Stimulated activated CD4-positive, alpha-beta T cell treated with anti-CD3 and anti-CD28 coated beads, Interleukin-4, amount 100 ng/mL, for 1 hour (primary cell): Measurements from ENCODE around the gene RPS6KA4.
"Not testable (repeated sequence)": the region's sequence is repeated elsewhere in the genome, so short reads cannot be mapped to it uniquely, and the experiment has no call there.

Source experiments
- DNase-seq: peaks from one replicate; pipeline ENCODE4 v3.0.0-alpha.2; 2020

Gene RPS6KA4

GRCh38 chr11:64391839-64392238 lies 32.9 kb downstream of the RPS6KA4 start:
- no peak for DNase-seq

- no peak for DNase-seq
These were observed 36.6 kb downstream of the RPS6KA4 start for GRCh38 chr11:64395545-64396078.

- no peak for DNase-seq
These were observed 37.2 kb downstream of the RPS6KA4 start for GRCh38 chr11:64396079-64396591.

- DNase-seq = no peak
These were observed 41.1 kb downstream of the RPS6KA4 start for GRCh38 chr11:64400102-64400501.

GRCh38 chr11:64400667-64401066 lies 41.7 kb downstream of the RPS6KA4 start:
- no peak for DNase-seq

- no peak for DNase-seq
These were observed 42.8 kb downstream of the RPS6KA4 start for GRCh38 chr11:64401775-64402174.

- DNase-seq = no peak
These were observed 44.1 kb downstream of the RPS6KA4 start for GRCh38 chr11:64403106-64403505.

GRCh38 chr11:64406221-64406946 lies 47.4 kb downstream of the RPS6KA4 start:
- no peak for DNase-seq

- no peak for DNase-seq
These were observed 48.3 kb downstream of the RPS6KA4 start for GRCh38 chr11:64407221-64407620.

- DNase-seq = no peak
These were observed 48.7 kb downstream of the RPS6KA4 start for GRCh38 chr11:64407630-64408029.

- DNase-seq = no peak
These were observed 50.3 kb downstream of the RPS6KA4 start for GRCh38 chr11:64409278-64409677.

- no peak for DNase-seq
These were observed 50.9 kb downstream of the RPS6KA4 start for GRCh38 chr11:64409707-64410403.

GRCh38 chr11:64410404-64410734 lies 51.4 kb downstream of the RPS6KA4 start:
- no peak for DNase-seq

GRCh38 chr11:64413417-64413816 lies 54.5 kb downstream of the RPS6KA4 start:
- no peak for DNase-seq

- no peak for DNase-seq
These were observed 56.3 kb downstream of the RPS6KA4 start for GRCh38 chr11:64415286-64415685.

GRCh38 chr11:64415996-64416728 lies 57.2 kb downstream of the RPS6KA4 start:
- DNase-seq = no peak

GRCh38 chr11:64418233-64418632 lies 59.3 kb downstream of the RPS6KA4 start:
- DNase-seq = not testable (repeated sequence)

GRCh38 chr11:64419257-64419790 lies 60.4 kb downstream of the RPS6KA4 start:
- DNase-seq = no peak

GRCh38 chr11:64419818-64420485 lies 61.0 kb downstream of the RPS6KA4 start:
- no peak for DNase-seq
